ENCODE results near the gene KBTBD3. TPM values are rescaled to one million over a fixed set of nuclear protein-coding genes. Genes with fewer than 3 reads are reported as not detected.

Gene KBTBD3, protein sequence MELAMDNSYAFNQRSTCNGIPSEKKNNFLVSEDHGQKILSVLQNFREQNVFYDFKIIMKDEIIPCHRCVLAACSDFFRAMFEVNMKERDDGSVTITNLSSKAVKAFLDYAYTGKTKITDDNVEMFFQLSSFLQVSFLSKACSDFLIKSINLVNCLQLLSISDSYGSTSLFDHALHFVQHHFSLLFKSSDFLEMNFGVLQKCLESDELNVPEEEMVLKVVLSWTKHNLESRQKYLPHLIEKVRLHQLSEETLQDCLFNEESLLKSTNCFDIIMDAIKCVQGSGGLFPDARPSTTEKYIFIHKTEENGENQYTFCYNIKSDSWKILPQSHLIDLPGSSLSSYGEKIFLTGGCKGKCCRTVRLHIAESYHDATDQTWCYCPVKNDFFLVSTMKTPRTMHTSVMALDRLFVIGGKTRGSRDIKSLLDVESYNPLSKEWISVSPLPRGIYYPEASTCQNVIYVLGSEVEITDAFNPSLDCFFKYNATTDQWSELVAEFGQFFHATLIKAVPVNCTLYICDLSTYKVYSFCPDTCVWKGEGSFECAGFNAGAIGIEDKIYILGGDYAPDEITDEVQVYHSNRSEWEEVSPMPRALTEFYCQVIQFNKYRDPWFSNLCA
- total RNA-seq: 20.1 TPM
- 4.6 TPM for polyA plus RNA-seq

- no peaks in the 10 kb centered on the region for H3K4me1 ChIP-seq (ENCODE audit: insufficient read depth)
- H3K36me3 ChIP-seq (ENCODE audit: insufficient read depth): no peaks in the 10 kb centered on the region
- H3K27ac ChIP-seq (ENCODE audit: low read depth): peak within 1 kb of the TSS; percentile 99
- WGBS: under 1% methylated on average over 37 of the region's 37 CpGs
- DNase-seq (ENCODE audit: extremely low spot score): peak; percentile 98
- peak within 1 kb of the TSS; percentile 84 for H3K4me3 ChIP-seq (ENCODE audit: low read depth, low read length)
Measured at GRCh38 chr11:106076919-106077608, at the start of gene KBTBD3. TSS of gene KBTBD3 (minus strand) at chr11:106077347. CDS start at chr11:106059097, 18,250 bp downstream.

DNA sequence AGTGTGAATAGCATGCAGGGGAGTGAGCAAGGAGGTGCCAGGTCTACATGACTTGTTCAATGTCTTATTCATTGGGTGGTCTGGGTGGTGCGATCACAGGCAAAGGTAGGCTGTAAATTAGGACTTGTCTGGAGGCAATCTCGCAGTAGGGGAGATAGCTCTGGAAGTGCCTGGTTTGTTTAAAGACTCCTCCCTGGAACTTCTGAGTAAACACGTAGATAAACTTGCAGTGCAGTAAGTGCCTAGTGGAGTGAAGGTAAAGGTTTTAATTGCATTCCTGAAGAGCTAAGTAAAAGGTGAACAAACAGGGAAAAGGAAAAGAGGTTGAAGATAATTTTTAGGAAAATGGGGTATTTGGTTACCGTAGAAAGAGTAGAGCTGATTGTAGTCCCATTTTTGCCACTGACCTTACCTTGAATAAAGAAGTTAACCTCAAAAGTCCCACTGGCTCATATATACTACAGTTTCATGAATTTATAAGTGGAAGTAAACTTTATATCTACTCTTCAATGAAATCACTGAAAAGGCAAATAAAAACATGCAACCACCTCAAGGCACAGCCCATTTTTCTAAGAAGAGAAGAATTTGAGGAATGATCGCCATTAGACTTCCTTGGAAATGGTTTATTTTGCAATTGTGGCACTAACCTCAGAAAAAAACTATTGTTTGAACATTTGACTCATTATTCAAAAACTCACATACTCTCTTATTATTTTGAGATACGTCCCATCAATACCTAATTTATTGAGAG is 44.6 kb upstream of the KBTBD3 start:
- Histone ChIP-seq H3K27ac (ENCODE audit: low read depth) (no peak overlapping the region), H3K4me1 (ENCODE audit: insufficient read depth) (no peaks in the 10 kb centered on the region), H3K36me3 (ENCODE audit: insufficient read depth) (no peaks in the 10 kb centered on the region), H3K4me3 (ENCODE audit: low read depth, low read length) (no peak overlapping the region)
- 48% methylated on average over 6 of the region's 6 CpGs for WGBS
- no peak for DNase-seq (ENCODE audit: extremely low spot score)

GRCh38 chr11:106105986-106106385 is 28.8 kb upstream of the KBTBD3 start:
- WGBS: 89% methylated on average over 6 of the region's 6 CpGs
- Histone ChIP-seq H3K4me1 (ENCODE audit: insufficient read depth) (no peaks in the 10 kb centered on the region), H3K27ac (ENCODE audit: low read depth) (no peak overlapping the region), H3K4me3 (ENCODE audit: low read depth, low read length) (no peak overlapping the region), H3K36me3 (ENCODE audit: insufficient read depth) (no peaks in the 10 kb centered on the region)
- no peak for DNase-seq (ENCODE audit: extremely low spot score)

- 89% methylated on average over 1 of the region's 1 CpG for WGBS
- no peak for DNase-seq (ENCODE audit: extremely low spot score)
- H3K4me1 ChIP-seq (ENCODE audit: insufficient read depth): no peaks in the 10 kb centered on the region
- no peak overlapping the region for H3K4me3 ChIP-seq (ENCODE audit: low read depth, low read length)
- peaks cover 2% of the 10 kb centered on the region for H3K36me3 ChIP-seq (ENCODE audit: insufficient read depth)
- H3K27ac ChIP-seq (ENCODE audit: low read depth): no peak overlapping the region
Measured at GRCh38 chr11:106101819-106102218, 24.7 kb upstream of the KBTBD3 start.

- WGBS: 74% methylated on average over 3 of the region's 3 CpGs
- H3K36me3 ChIP-seq (ENCODE audit: insufficient read depth): peaks cover 2% of the 10 kb centered on the region
Measured at GRCh38 chr11:106101370-106101769, 24.2 kb upstream of the KBTBD3 start.

DNA sequence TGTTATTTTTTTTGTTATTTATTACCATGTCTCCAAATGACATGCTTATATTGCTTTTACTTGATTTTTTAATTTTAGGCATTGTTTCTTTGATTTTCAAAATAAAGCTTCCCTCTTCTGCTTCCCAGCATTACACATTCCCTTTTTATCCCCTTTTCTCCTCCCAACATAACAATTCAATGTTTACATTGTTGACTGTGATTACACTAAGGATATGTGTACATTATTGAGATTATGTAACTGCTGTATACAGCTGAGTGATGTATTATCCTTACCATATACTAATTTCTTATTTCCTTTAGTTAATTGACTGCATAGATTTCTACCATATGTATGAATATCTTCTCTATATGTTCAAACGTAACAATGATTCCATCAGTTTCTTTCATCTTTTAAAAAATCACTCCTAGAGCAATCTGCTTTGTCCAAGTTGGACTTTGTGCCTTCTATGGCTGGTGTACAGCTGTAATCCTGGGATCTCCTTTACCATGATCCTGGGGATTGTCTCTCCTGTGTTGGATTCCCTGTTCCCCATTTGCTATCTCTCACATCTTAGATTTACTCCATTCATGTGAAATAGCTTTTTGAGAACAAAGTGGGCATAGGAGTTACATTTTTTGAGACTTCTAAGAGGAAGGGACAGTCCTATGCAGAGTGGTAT is 21.9 kb upstream of the KBTBD3 start:
- DNase-seq (ENCODE audit: extremely low spot score): no peak
- Histone ChIP-seq H3K27ac (ENCODE audit: low read depth) (no peak overlapping the region), H3K4me1 (ENCODE audit: insufficient read depth) (no peaks in the 10 kb centered on the region), H3K36me3 (ENCODE audit: insufficient read depth) (peaks cover 4% of the 10 kb centered on the region), H3K4me3 (ENCODE audit: low read depth, low read length) (no peak overlapping the region)
- 83% methylated on average over 1 of the region's 1 CpG for WGBS

More at GRCh38 chr11:106101370-106101769, 24.2 kb upstream of the KBTBD3 start:
- no peak for DNase-seq (ENCODE audit: extremely low spot score)
- H3K4me3 ChIP-seq (ENCODE audit: low read depth, low read length): no peak overlapping the region
- no peaks in the 10 kb centered on the region for H3K4me1 ChIP-seq (ENCODE audit: insufficient read depth)
- H3K27ac ChIP-seq (ENCODE audit: low read depth): no peak overlapping the region

GRCh38 chr11:106092446-106092845 is 15.3 kb upstream of the KBTBD3 start:
- WGBS: 97% methylated on average over 1 of the region's 1 CpG
- Histone ChIP-seq H3K36me3 (ENCODE audit: insufficient read depth) (peaks cover 4% of the 10 kb centered on the region), H3K4me1 (ENCODE audit: insufficient read depth) (no peaks in the 10 kb centered on the region)

DNA sequence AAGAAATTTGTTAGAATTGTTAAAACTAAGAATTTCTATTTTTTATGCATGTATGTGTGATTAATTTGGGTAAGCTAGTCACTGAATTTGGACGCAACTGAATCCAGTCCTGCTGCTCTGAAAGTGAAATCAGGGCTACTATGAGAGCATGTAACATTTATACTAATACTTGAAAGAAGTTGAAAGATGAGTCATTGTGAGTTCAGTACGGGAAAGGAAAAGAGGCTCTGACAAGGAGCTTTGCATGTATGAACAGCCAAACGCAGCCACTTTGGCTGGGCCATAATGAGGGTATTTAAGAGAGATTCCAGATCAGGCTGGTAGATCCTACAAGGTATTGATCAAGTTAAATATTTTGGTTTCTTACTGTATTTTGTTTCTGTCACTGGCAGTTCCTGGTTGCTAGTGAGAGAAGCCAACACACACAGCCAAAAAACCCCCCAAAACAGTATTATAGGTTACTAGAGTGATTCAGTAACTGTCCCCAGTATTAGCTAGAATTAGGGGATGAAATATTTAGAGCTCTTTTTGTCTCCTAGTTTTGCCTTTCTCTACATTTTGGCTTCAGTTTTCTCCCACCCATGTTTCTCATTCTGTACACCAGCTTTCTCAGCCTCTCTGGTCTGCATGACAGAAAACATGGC is 14.5 kb upstream of the KBTBD3 start:
- Histone ChIP-seq H3K4me1 (ENCODE audit: insufficient read depth) (no peaks in the 10 kb centered on the region), H3K36me3 (ENCODE audit: insufficient read depth) (peaks cover 4% of the 10 kb centered on the region), H3K27ac (ENCODE audit: low read depth) (no peak overlapping the region), H3K4me3 (ENCODE audit: low read depth, low read length) (no peak overlapping the region)
- WGBS: 67% methylated on average over 3 of the region's 3 CpGs
- no peak for DNase-seq (ENCODE audit: extremely low spot score)

More at GRCh38 chr11:106092446-106092845, 15.3 kb upstream of the KBTBD3 start:
- no peak overlapping the region for H3K4me3 ChIP-seq (ENCODE audit: low read depth, low read length)
- no peak overlapping the region for H3K27ac ChIP-seq (ENCODE audit: low read depth)
- DNase-seq (ENCODE audit: extremely low spot score): no peak

DNA sequence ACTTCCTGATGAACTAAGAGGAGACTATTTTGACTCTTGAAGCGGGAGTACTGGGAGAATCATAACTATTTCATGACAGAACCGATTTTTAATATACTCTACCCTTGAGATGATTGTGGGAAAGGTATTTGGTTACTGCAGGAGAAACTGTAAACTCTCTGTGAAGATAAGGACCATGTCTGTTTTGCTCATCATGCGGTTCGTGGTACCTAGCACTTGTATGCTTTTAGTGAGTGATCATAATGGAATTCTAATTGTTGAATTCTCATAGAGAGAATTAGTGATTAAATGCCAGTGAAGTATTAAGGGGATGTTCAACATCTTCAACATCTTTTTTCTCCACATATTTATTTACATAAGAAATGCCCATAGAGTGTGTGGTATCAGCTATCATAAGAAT is 11.7 kb upstream of the KBTBD3 start:
- peaks cover 1% of the 10 kb centered on the region for H3K4me1 ChIP-seq (ENCODE audit: insufficient read depth)
- no peak for DNase-seq (ENCODE audit: extremely low spot score)

GRCh38 chr11:106087815-106088435 is 10.8 kb upstream of the KBTBD3 start:
- WGBS: 46% methylated on average over 9 of the region's 9 CpGs
- Histone ChIP-seq H3K27ac (ENCODE audit: low read depth) (no peak overlapping the region), H3K36me3 (ENCODE audit: insufficient read depth) (peaks cover 4% of the 10 kb centered on the region), H3K4me3 (ENCODE audit: low read depth, low read length) (no peak overlapping the region), H3K4me1 (ENCODE audit: insufficient read depth) (peaks cover 1% of the 10 kb centered on the region)
- peak; percentile 6 for DNase-seq (ENCODE audit: extremely low spot score)

More for the DNA sequence above, 11.7 kb upstream of the KBTBD3 start:
- peaks cover 5% of the 10 kb centered on the region for H3K36me3 ChIP-seq (ENCODE audit: insufficient read depth)
- 77% methylated on average over 4 of the region's 4 CpGs for WGBS
- H3K4me3 ChIP-seq (ENCODE audit: low read depth, low read length): no peak overlapping the region
- H3K27ac ChIP-seq (ENCODE audit: low read depth): no peak overlapping the region

DNA sequence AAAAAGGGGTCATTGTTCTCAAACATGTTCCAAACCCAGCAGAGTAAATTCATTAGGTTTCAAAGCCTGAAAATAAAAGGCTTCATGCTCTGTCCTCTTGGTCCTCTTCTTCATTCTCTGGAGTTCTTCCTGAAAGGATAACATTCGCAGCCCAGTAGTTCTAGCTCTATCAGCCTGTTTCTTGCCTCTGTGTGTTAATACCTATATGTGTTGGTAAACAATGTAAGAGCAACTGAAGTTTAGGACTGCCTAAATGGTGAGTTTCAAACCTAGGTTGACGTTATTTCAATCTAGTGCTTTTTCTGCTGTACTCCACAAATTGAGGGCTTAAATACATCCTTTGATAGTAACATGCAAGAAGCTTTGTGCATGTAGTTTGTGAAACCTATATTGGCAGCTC is 9.7 kb upstream of the KBTBD3 start:
- H3K4me3 ChIP-seq (ENCODE audit: low read depth, low read length): no peak overlapping the region
- peaks cover 3% of the 10 kb centered on the region for H3K36me3 ChIP-seq (ENCODE audit: insufficient read depth)
- H3K27ac ChIP-seq (ENCODE audit: low read depth): no peak overlapping the region
- peaks cover 1% of the 10 kb centered on the region for H3K4me1 ChIP-seq (ENCODE audit: insufficient read depth)
- no peak for DNase-seq (ENCODE audit: extremely low spot score)
- WGBS: 56% methylated on average over 2 of the region's 2 CpGs

DNA sequence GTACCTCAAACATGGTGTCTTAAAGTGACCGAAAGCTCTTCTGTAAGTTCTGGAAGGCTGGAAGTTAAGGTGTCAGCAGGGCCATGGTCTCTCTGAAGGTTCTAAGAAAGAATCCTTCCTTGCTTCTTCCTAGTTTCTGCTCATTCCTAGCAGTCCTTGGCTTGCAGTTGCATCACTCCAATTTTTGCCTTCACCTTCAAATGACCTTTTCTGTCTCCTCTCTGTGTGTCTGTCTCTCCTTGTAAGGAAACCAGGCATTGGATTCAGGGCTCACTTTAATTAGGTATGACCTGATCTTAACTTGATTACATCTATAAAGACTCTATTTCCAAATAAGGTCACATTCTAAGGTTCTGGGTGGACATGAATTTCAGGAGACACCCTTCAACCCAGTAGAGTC is 9.0 kb upstream of the KBTBD3 start:
- 100% methylated on average over 1 of the region's 1 CpG for WGBS
- Histone ChIP-seq H3K4me3 (ENCODE audit: low read depth, low read length) (no peak overlapping the region), H3K36me3 (ENCODE audit: insufficient read depth) (peaks cover 3% of the 10 kb centered on the region), H3K27ac (ENCODE audit: low read depth) (no peak overlapping the region), H3K4me1 (ENCODE audit: insufficient read depth) (peaks cover 1% of the 10 kb centered on the region)
- no peak for DNase-seq (ENCODE audit: extremely low spot score)

Measured in urinary bladder (tissue), 4 donors.